WTC11 (cell line): ENCODE measurements around the gene SPHK2.

Experiments
- ATF1 ChIP-seq: sonication (generic); formaldehyde crosslinking; IDR thresholded peaks from 2 replicates; pipeline ENCODE4 v1.8.1; 2023; ENCODE audit warnings: mild to moderate bottlenecking, moderate library complexity, missing genetic modification reagents
- ESRRA ChIP-seq: sonication (generic); formaldehyde crosslinking; IDR thresholded peaks from 2 replicates; pipeline ENCODE4 v1.8.1; 2022; ENCODE audit warnings: mild to moderate bottlenecking, missing genetic modification reagents, borderline replicate concordance
- GRHL2 ChIP-seq: fragments of 250-450 bp; sonication (Bioruptor Pico); IDR thresholded peaks from 2 replicates; pipeline ENCODE4 v1.8.0; 2022; ENCODE audit warnings: mild to moderate bottlenecking, moderate library complexity; ENCODE audit not compliant: insufficient replicate concordance, severe bottlenecking
- KAT7 ChIP-seq: sonication (generic); formaldehyde crosslinking; IDR thresholded peaks from 2 replicates; pipeline ENCODE4 v1.8.1; 2023; ENCODE audit warnings: missing genetic modification reagents, mild to moderate bottlenecking, borderline replicate concordance
- NFYB ChIP-seq: sonication (generic); formaldehyde crosslinking; conservative IDR thresholded peaks from 2 replicates; pipeline ENCODE4 v1.8.0; 2022; ENCODE audit warnings: low read depth, missing genetic modification reagents
- SOX15 ChIP-seq: fragments of 250-450 bp; sonication (Bioruptor Pico); IDR thresholded peaks from 2 replicates; pipeline ENCODE4 v1.9.0; 2021; ENCODE audit warnings: mild to moderate bottlenecking
- TEAD4 ChIP-seq: sonication (generic); formaldehyde crosslinking; IDR thresholded peaks from 2 replicates; pipeline ENCODE4 v1.8.0; 2022; ENCODE audit warnings: mild to moderate bottlenecking, missing genetic modification reagents
- ZNF232 ChIP-seq: sonication (generic); formaldehyde crosslinking; IDR thresholded peaks from 2 replicates; pipeline ENCODE4 v1.8.0; 2022; ENCODE audit warnings: mild to moderate bottlenecking, missing genetic modification reagents
- TF ChIP-seq, protein P1 (sequence below): sonication (generic); formaldehyde crosslinking; IDR thresholded peaks from 2 replicates; pipeline ENCODE4 v1.8.0; 2022; ENCODE audit warnings: mild to moderate bottlenecking, missing genetic modification reagents
- TF ChIP-seq, protein P2 (sequence below): fragments of 200-600 bp; IDR thresholded peaks from 2 replicates; pipeline ENCODE4 v1.8.0; 2022; ENCODE audit warnings: antibody characterized with exemption
- TF ChIP-seq, protein P3 (sequence below): sonication (generic); formaldehyde crosslinking; IDR thresholded peaks from 2 replicates; pipeline ENCODE4 v1.8.1; 2022; ENCODE audit warnings: low read depth, missing genetic modification reagents, borderline replicate concordance
- TF ChIP-seq, protein P4 (sequence below): sonication (generic); formaldehyde crosslinking; IDR thresholded peaks from 2 replicates; pipeline ENCODE4 v1.8.1; 2023; ENCODE audit warnings: mild to moderate bottlenecking, missing genetic modification reagents, borderline replicate concordance
- TF ChIP-seq, protein P5 (sequence below): sonication (generic); formaldehyde crosslinking; IDR thresholded peaks from 2 replicates; pipeline ENCODE4 v1.8.0; 2022; ENCODE audit warnings: missing genetic modification reagents
- TF ChIP-seq, protein P6 (sequence below): sonication (generic); formaldehyde crosslinking; IDR thresholded peaks from 2 replicates; pipeline ENCODE4 v1.8.0; 2023; ENCODE audit warnings: missing genetic modification reagents

DNA sequence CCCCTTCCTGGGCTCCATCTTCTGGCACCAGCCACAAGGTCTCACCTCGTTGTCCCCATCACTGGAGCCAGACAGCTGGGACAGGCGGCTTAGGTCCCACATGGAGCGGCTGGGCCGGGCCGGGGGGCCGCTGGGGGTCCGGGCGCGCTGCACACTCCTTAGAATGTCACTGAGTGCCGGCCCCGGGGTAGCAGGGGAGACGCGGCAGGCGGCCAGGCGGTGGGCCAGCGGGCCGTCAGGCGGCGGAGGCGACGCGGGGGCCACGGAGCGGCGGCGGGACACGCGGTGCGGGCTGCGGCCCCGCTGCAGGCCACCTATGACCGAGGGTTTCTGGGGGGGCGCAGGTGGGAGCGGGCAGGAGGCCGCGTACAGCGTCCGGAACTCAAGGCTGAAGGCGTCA lies 15.9 kb upstream of the SPHK2 start:
- TF ChIP-seq, protein P1, sequence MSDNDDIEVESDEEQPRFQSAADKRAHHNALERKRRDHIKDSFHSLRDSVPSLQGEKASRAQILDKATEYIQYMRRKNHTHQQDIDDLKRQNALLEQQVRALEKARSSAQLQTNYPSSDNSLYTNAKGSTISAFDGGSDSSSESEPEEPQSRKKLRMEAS (CRISPR knock-in tag) = no peak
- no peak for TF ChIP-seq ATF1 (CRISPR knock-in tag)
- TF ChIP-seq, protein P2, sequence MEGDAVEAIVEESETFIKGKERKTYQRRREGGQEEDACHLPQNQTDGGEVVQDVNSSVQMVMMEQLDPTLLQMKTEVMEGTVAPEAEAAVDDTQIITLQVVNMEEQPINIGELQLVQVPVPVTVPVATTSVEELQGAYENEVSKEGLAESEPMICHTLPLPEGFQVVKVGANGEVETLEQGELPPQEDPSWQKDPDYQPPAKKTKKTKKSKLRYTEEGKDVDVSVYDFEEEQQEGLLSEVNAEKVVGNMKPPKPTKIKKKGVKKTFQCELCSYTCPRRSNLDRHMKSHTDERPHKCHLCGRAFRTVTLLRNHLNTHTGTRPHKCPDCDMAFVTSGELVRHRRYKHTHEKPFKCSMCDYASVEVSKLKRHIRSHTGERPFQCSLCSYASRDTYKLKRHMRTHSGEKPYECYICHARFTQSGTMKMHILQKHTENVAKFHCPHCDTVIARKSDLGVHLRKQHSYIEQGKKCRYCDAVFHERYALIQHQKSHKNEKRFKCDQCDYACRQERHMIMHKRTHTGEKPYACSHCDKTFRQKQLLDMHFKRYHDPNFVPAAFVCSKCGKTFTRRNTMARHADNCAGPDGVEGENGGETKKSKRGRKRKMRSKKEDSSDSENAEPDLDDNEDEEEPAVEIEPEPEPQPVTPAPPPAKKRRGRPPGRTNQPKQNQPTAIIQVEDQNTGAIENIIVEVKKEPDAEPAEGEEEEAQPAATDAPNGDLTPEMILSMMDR = no peak
- no peak for TF ChIP-seq NFYB (CRISPR knock-in tag)
- no peak for TF ChIP-seq GRHL2 (CRISPR knock-in tag)
- TF ChIP-seq, protein P3, sequence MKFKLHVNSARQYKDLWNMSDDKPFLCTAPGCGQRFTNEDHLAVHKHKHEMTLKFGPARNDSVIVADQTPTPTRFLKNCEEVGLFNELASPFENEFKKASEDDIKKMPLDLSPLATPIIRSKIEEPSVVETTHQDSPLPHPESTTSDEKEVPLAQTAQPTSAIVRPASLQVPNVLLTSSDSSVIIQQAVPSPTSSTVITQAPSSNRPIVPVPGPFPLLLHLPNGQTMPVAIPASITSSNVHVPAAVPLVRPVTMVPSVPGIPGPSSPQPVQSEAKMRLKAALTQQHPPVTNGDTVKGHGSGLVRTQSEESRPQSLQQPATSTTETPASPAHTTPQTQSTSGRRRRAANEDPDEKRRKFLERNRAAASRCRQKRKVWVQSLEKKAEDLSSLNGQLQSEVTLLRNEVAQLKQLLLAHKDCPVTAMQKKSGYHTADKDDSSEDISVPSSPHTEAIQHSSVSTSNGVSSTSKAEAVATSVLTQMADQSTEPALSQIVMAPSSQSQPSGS = no peak
- no peak for TF ChIP-seq ZNF232 (CRISPR knock-in tag)
- no peak for TF ChIP-seq KAT7
- TF ChIP-seq, protein P4, sequence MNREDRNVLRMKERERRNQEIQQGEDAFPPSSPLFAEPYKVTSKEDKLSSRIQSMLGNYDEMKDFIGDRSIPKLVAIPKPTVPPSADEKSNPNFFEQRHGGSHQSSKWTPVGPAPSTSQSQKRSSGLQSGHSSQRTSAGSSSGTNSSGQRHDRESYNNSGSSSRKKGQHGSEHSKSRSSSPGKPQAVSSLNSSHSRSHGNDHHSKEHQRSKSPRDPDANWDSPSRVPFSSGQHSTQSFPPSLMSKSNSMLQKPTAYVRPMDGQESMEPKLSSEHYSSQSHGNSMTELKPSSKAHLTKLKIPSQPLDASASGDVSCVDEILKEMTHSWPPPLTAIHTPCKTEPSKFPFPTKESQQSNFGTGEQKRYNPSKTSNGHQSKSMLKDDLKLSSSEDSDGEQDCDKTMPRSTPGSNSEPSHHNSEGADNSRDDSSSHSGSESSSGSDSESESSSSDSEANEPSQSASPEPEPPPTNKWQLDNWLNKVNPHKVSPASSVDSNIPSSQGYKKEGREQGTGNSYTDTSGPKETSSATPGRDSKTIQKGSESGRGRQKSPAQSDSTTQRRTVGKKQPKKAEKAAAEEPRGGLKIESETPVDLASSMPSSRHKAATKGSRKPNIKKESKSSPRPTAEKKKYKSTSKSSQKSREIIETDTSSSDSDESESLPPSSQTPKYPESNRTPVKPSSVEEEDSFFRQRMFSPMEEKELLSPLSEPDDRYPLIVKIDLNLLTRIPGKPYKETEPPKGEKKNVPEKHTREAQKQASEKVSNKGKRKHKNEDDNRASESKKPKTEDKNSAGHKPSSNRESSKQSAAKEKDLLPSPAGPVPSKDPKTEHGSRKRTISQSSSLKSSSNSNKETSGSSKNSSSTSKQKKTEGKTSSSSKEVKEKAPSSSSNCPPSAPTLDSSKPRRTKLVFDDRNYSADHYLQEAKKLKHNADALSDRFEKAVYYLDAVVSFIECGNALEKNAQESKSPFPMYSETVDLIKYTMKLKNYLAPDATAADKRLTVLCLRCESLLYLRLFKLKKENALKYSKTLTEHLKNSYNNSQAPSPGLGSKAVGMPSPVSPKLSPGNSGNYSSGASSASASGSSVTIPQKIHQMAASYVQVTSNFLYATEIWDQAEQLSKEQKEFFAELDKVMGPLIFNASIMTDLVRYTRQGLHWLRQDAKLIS = no peak
- TF ChIP-seq, protein P5, sequence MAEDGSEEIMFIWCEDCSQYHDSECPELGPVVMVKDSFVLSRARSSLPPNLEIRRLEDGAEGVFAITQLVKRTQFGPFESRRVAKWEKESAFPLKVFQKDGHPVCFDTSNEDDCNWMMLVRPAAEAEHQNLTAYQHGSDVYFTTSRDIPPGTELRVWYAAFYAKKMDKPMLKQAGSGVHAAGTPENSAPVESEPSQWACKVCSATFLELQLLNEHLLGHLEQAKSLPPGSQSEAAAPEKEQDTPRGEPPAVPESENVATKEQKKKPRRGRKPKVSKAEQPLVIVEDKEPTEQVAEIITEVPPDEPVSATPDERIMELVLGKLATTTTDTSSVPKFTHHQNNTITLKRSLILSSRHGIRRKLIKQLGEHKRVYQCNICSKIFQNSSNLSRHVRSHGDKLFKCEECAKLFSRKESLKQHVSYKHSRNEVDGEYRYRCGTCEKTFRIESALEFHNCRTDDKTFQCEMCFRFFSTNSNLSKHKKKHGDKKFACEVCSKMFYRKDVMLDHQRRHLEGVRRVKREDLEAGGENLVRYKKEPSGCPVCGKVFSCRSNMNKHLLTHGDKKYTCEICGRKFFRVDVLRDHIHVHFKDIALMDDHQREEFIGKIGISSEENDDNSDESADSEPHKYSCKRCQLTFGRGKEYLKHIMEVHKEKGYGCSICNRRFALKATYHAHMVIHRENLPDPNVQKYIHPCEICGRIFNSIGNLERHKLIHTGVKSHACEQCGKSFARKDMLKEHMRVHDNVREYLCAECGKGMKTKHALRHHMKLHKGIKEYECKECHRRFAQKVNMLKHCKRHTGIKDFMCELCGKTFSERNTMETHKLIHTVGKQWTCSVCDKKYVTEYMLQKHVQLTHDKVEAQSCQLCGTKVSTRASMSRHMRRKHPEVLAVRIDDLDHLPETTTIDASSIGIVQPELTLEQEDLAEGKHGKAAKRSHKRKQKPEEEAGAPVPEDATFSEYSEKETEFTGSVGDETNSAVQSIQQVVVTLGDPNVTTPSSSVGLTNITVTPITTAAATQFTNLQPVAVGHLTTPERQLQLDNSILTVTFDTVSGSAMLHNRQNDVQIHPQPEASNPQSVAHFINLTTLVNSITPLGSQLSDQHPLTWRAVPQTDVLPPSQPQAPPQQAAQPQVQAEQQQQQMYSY (CRISPR knock-in tag) = no peak
- no peak for TF ChIP-seq ESRRA (CRISPR knock-in tag)
- TF ChIP-seq SOX15 (CRISPR knock-in tag) = no peak
- TF ChIP-seq, protein P6, sequence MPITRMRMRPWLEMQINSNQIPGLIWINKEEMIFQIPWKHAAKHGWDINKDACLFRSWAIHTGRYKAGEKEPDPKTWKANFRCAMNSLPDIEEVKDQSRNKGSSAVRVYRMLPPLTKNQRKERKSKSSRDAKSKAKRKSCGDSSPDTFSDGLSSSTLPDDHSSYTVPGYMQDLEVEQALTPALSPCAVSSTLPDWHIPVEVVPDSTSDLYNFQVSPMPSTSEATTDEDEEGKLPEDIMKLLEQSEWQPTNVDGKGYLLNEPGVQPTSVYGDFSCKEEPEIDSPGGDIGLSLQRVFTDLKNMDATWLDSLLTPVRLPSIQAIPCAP (CRISPR knock-in tag) = no peak
- TF ChIP-seq TEAD4 (CRISPR knock-in tag) = no peak
